ENCODE data around the gene ZNF646.

- TF ChIP-seq GATA3 (IDR thresholded peaks at IDR 0.05; ENCODE audit: low read depth, low read length) (no peak), GATA2 (IDR thresholded peaks at IDR 0.05; ENCODE audit: low read depth, low read length) (no peak)
These were observed 13.0 kb upstream of the ZNF646 start for GRCh38 chr16:31061126-31061812.

Data from SH-SY5Y (cell line).